ENCODE results near the gene TBCD.

- TF ChIP-seq, protein P1, sequence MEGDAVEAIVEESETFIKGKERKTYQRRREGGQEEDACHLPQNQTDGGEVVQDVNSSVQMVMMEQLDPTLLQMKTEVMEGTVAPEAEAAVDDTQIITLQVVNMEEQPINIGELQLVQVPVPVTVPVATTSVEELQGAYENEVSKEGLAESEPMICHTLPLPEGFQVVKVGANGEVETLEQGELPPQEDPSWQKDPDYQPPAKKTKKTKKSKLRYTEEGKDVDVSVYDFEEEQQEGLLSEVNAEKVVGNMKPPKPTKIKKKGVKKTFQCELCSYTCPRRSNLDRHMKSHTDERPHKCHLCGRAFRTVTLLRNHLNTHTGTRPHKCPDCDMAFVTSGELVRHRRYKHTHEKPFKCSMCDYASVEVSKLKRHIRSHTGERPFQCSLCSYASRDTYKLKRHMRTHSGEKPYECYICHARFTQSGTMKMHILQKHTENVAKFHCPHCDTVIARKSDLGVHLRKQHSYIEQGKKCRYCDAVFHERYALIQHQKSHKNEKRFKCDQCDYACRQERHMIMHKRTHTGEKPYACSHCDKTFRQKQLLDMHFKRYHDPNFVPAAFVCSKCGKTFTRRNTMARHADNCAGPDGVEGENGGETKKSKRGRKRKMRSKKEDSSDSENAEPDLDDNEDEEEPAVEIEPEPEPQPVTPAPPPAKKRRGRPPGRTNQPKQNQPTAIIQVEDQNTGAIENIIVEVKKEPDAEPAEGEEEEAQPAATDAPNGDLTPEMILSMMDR (IDR thresholded peaks at IDR 0.05) = no peak
- TF ChIP-seq ZFX (IDR thresholded peaks at IDR 0.05; ENCODE audit: borderline replicate concordance) = no peak
Observed at GRCh38 chr17:82912484-82913089, 160.7 kb downstream of the TBCD start.

All from 22Rv1 (cell line).